CD4-positive, alpha-beta T cell treated with Interferon alpha-2 for 1 hour (primary cell): ENCODE measurements around the gene SHFL.

ENCODE experiments used
- DNase-seq, 2 donors: peaks; one replicate each; pipeline ENCODE4 v3.0.0-alpha.2; 2020 to 2022

Gene SHFL

DNA sequence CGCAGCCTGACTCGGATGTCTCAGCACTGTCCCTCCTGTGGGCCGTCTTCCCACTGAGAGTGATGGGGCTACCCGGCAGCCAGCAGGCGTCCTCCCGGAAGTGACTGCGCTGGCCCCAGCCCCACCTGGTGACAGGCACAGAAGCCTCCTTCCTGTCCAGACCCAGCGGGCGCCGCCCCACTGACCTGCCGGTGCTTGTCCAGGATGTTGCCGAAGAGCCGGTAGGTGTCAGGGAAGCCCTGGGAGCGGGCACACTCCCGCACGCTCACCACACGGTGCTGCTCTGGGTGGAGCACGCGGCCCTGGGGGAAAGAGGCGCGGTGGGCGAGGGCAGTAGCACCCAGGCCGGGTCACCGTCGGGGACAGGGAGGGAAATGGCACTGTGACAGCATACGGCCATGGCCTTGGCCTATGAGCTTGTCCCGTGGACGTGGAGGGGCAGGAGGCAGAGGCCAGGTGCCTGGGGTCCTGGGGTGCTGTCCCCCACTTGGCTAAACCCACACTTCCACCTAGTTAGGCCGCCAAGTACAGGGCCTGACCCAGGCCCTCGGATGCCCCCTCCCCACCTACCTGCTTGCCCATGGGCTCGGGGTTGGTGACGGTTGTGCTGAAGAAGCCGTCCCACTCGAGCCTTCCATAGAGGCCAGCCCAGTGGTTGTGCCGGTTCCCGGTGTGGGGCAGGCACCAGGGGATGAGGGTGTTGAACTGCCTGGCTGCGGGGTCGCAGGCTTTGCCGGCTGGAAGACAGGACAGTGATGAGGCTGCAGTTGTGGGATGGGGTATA lies 49.6 kb downstream of the SHFL start:
- no peak for DNase-seq

DNA sequence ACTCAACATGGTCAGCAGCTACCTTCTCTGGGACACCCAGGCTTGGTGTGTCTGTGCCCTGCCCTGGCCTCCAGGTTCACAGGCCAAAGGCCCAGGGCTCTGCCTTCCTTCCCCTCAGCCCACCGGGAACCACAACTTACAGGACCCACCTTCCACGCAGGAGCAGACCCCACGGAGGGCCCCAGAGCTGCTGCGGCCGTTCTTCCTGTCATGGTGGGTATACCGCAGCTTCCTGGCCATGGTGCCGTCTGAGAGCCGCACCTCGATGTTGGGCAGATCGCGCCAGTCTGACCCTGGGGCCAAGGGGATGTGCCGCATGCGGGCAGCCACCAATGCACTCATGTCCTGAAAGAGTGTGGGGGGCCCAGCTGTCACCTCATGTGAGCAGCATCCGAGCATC lies 50.8 kb downstream of the SHFL start:
- DNase-seq, result no peak

DNA sequence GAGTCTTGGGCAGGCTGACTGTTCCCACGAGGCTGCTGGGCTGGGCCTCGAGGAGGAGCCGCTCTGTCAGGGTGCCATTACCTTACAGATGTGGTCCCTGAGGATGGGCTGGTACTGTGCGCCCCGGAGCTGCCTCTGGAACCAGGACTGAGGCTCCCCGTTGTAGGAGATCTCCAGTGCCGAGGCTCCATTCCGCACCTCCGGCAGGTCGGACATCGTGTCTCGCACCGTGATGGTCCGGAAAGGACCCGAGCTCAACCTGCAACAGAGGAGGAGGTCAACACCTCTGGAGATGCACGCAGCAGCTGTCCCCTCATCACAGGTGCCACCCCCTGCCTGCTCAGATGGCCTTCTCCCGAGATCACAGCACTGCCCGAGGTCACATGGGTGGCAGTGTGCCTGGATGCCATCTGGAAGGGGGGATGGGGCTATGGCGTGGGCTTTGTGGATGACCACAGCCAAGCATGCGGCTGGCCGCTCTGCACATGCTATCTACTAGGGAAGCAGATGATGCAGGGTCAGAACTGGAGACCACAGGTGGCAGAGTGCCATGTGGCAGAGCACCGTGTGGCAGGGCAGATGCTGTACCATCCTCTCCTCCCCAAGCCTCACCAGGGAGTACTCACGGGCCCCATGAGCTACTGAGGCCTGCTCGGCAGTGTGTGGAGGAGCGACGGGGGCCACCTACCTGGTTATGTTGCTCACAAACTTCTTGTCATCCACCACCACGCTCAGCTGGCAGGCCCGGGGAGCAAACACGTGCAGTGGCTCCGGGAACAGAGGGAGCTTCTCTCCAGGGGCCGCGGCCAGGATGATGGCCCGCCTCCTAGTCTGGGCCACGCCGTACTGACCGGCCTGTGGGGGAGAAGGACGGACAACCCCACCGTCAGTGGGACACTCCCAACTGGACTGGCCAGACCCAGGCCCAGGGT lies 51.9 kb downstream of the SHFL start:
- no peak for DNase-seq

DNA sequence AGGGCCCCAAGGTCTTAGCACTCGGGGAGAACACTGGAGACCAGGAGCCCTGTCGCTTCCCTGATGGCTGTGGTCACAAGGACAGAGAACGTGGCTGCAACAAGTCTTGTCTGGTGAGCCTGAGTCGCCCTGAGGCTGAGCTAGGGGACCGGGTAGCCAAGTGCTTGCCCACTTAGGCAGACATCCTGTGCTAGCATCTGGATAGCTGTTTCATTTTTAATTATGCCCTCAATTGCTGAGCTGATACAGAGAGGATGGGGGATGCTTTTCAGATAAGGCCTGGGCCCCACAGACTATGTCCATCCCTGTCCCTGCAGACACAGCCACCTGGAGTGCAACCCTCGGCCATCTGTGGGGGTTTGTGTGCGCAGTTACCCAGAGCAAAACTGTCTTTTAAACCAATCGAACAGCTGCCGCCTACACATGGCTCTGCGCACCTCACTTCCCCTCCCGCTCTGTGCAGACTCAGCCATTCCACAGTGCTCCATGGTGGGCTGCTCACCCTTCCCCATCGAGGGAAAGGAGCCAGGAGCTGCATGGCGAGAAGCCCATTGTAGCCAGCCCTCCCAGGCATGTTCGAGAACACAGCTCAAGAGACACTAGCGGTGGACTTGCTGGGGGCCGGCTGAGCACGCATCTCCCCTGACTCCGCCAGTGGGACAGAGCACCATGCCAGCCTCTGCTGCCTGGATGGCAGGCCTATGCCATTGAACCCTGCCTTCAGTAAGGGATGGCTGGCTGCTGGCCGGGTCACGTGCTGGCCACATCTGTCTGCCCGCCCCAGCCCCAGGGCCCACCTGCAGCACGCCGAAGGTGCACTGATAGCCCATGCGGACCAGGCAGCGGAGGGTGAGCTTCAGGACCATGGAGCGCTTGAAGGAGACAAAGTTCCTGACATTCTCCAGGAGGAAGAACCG lies 53.0 kb downstream of the SHFL start:
- DNase-seq, result no peak

DNA sequence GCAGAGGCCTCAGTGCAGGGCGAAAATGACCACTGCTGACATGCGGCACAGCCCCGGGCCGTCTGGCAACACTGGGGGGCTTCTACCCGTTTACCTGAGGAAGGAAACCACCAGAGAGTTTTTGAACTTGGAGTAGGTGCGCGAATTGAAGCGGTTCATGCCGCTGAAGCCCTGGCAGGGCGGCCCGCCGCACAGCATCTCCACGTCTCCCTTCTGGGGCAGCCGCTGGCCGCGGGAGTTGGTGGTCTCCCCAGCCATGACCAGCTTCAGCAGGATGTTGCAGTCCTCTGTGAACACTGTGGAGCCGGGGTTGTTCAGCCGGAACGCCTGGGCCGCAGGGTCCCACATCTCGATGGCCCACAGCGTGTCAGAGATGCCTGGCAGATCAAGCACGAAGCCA lies 53.8 kb downstream of the SHFL start:
- no peak for DNase-seq

DNA sequence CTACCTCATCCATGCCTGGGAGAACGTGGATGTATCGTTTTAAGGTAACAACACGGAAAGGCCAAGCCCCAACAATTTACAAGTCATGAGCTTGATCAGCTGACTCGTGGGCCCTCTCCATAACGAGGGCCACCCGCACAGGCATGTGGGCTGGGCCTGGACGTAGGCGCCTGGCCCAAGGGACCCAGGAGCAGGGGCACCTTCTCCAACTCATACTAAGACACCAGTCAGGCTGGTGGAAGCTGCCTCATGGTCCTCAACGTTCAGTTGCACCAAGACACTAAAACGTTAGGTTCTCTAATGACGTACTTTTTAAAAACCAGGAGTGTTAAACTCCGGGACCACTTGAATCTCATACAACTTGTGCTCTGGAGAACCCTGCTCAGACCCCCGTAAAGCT lies 55.4 kb downstream of the SHFL start:
- DNase-seq, result no peak

DNA sequence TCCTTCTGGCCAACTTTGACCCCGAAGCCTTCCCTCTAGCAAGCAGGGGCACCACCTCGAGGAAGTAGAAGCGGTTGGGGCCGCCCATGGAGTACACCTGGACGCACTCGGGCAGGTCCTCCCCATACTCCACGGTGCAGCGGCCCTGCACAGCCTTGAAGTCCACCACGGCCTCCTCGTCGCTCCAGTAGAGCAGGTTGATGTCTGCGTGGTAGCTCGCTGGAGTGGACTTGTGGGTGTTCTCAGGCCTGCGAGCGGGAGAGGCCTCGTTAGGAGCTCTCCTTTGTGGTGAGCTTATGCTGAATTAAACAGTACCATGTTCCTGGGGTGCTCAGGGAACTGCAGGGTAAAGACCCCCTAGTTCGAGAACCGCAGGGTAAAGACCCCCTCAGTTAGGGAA lies 55.9 kb downstream of the SHFL start:
- no peak for DNase-seq
